Spleen (tissue), 7 donors: ENCODE results near the gene CST11.

Source experiments
- CTCF ChIP-seq, 11 experiments: fragments of 200-600 bp in 7 of 11; fragments of 450-650 bp in 4 of 11; sonication (generic) in 4 of 11; IDR thresholded peaks in 8 of 11; conservative IDR thresholded peaks in 3 of 11; 1 replicate in 7 of 11; 2 replicates in 4 of 11; pipeline versions ENCODE4 v1.4.0 to v1.8.0; 2016 to 2021; ENCODE audit warnings: antibody characterized with exemption in 11 of 11, inconsistent platforms in 4 of 11, mild to moderate bottlenecking in 1 of 11
- POLR2A ChIP-seq, 3 donors: fragments of 450-650 bp; IDR thresholded peaks; one replicate each; pipeline ENCODE4 v1.5.1; 2017; ENCODE audit warnings: antibody characterized with exemption in 3 of 3, mild to moderate bottlenecking in 1 of 3
- POLR2AphosphoS5 ChIP-seq, 3 donors: sonication (generic); formaldehyde crosslinking; IDR thresholded peaks; one replicate each; pipeline ENCODE4 v1.5.1; 2017; ENCODE audit warnings: antibody characterized with exemption in 3 of 3
- donor health status: DM: no; HTN: no; CAD: no; lungs with moderate emphysema.
- donor health status: DM: no; HTN: no; CAD: no.
- donor health status: DM: no; HTN: no; CAD: no.

GRCh38 chr20:23412026-23412425 lies 40.6 kb downstream of the CST11 start:
- TF ChIP-seq CTCF (IDR thresholded peaks at IDR 0.05 in 8 of 11, conservative IDR thresholded peaks at IDR 0.05 in 3 of 11), result no peak
- TF ChIP-seq POLR2AphosphoS5 (IDR thresholded peaks at IDR 0.05), result no peak
- TF ChIP-seq POLR2A (IDR thresholded peaks at IDR 0.05), result no peak
